DMS 273 (cell line): ENCODE data around the gene COQ9.
"Not testable (repeated sequence)": the region's sequence is repeated elsewhere in the genome, so short reads cannot be mapped to it uniquely, and the experiment has no call there.

Experiments used
- DNase-seq: peaks from one replicate; lab custom pipeline; 2025; ENCODE audit not compliant: unreplicated experiment; lab: John Stamatoyannopoulos, UW

The COQ9 gene

GRCh38 chr16:57484515-57485005 lies 37.3 kb downstream of the COQ9 start:
- no peak for DNase-seq

GRCh38 chr16:57485091-57485915 lies 38.0 kb downstream of the COQ9 start:
- no peak for DNase-seq

GRCh38 chr16:57485916-57486857 lies 38.9 kb downstream of the COQ9 start, which contains the start of gene DOK4:
Gene DOK4, minus strand, starts transcription at chr16:57486493. Its CDS starts 6,986 bp downstream, at chr16:57479507.
- peak; percentile 93 for DNase-seq

DNA sequence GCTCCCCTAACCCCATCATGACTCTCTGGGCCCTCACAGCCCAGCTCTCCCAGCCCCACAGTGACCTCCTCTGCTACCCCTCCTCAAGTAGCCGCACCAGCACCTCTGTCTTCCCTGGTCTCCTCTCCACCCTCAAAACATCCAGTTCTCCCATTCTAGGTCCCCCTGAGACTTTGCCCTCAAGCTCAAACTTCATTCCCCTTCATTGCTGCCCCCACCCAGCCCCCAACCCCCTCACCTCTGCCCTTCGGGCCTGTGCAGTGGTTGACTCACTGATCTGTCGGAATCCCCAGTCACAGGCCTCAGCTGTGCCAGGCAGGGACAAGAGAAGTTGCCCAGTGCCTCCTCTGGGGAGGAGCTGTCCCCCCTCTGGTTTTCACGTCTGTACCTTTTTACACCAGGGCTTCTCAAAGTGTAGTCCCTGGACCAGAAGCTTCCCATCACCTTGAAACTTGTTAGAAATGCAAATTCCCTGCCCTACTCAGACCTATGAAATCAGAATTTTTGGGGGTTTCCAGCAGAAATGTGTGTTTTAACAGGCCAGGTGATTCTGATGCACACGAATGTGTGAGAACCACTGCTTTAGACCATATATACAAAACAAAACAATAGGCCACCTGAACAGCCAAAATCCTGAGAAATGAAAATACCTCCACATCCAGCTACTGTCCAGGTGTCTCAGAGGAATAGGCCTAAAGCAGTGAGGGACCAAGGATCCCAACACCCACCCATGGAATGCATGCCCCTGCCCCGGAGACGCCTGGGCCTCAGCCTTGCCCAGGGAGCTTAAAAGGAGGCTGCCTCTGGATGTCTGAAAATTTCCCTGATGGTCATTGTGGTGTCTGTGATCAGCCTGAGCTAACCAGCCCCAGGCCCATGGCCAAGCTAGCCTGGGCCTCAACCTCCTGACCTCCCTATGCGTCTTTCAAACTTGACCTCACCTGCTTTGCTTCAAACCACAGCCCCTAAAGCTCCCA lies 39.9 kb downstream of the COQ9 start:
- no peak for DNase-seq

DNA sequence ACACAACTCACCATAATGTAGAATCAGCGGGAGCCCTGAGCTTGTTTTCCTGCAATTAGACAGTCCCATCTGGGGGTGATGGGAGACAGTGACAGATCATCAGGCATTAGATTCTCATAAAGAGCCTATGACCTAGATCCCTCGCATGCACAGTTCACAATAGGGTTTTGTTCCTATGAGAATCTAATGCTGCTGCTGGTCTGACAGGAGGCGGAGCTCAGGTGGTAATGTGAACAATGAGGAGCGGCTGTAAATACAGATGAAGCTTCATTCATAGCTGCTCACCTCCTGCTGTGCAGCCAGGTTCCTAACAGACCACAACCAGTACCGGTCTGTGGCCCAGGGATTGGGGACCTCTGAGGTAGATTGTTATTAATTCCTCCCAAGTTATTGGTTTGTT lies 42.0 kb downstream of the COQ9 start:
- no peak for DNase-seq

DNA sequence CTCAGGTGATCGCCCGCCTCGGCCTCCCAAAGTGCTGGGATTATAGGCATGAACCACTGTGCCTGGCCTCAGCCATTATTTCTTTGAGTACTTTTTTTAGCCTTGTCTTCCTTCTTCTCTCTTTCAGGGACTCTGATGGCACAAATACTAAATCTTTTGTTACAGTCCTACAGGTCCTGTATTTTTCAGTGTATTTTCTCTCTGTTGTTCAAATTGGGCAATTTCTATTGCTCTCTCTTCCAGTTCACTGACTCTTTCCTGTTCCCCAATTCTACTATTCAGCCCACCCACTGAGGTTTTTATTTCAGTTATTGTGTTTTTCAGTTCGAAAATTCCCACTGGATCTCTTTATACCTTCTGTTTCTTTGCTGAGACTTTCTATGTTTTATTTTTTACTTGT lies 46.5 kb downstream of the COQ9 start:
- DNase-seq: no peak

DNA sequence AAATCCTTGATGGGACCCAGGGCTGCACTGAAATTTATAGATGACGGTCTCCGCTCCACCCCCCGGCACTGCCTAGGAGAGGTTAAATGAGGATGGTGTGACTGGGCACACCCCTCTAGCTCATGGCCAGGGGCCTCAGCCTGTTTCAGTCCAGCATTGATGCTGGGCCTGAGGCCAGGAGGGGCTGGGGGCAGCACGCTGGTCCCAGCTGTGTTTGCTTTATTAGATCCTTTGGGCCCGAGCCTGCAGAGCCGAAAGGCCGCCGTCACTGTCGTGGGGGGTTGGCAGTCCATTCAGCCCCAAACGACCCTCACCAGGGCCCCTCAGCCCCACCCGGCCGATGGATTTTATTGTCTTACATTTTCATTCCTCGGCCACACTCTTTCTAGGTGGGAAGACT lies 49.8 kb downstream of the COQ9 start:
- DNase-seq: no peak

- no peak for DNase-seq
These were observed 50.8 kb downstream of the COQ9 start for GRCh38 chr16:57498031-57498430.

- DNase-seq: not testable (repeated sequence)
These were observed 52.7 kb downstream of the COQ9 start for GRCh38 chr16:57499941-57500340.

- DNase-seq: no peak
These were observed 53.4 kb downstream of the COQ9 start for GRCh38 chr16:57500578-57501111.

DNA sequence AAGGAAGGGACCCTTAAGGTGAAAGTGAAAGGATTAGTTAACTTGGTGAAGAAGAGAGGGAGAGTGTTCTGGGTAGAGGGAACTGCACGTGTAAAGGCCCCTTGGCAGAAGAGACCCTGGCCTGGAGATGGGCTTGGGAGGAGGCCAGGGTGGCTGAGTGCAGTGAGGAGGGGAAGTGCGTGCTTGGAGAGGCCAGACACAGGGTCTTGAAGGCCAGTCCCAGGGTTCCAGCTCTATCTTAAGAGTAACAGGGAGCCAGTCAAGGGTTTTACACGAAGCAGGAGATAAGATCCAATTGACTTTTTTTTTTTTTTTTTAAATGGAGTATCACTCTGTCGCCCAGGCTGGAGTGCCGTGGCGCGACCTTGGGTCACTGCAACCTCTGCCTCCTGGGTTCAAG lies 54.2 kb downstream of the COQ9 start:
- DNase-seq: no peak

DNA sequence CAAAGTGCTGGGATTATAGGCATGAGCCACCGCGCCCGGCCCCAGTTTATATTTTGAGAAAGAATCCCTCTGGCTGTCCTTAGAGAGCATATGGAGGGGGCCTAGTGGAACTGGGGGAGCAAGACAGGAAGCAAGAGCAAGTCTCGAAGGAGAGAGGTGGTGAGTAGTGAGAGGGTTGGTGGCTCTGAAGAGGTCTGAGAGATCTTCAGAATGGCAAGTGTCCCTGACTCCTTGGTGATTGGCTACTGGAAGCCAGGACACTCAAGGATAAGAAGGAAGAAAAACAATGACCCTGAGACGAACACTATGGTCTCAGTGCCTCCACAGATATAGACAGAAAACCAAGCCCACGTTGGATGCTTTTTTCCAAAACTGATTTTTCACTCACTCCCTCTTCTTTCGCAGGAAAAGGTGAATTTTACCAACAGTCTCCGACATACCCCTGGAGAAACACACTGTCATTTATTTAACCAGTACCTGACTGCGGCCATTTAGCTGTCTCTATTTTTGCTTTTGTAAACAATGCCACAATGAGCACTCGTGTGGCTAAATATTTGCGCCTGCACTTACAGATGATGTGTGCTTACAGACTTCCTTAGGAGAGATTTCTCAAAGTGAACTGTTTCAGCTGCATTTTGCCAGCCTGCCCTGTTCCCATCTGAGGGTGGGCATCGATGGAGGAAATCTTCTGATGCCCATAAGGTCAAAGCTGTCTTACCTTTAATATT lies 54.9 kb downstream of the COQ9 start:
- DNase-seq: no peak

DNA sequence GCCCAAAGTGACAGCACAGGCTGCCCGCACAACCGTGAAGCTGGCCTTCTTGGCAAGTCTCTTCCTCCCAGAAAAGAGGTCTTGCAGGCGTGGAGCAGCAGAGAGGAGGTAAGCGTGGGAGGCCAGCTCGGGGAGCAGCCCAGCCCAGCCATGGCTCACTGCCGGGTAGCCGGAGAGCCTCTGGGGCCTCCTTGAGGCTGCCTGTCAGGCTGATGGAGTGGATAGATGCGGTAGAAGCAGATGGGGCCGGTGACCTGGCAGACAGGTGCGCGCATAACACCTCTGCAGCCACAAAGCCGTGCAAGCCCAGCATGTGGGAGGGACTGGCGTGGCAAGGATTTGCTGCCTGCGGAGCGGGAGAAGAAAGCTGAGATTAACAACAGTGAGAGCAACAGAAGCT lies 56.1 kb downstream of the COQ9 start:
- DNase-seq: no peak

DNA sequence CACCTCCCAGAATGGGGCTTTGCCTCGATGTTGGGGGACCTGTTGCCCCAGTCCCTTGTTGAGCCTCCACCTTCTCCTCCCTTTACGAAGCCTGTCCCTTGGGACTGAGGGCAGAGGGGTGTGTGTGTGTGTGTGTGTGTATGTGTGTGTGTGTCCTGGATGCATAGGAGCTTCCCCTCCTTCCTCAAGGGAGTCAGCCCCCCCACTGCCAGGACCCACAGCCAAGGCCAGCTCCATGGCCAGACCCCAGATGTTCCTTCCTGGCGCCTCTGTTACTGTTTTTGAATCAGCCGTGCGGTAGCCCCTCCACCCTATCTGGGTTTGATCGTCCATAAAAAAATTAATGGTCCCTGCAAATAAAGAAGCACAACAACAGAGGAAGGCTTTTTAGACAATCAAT lies 56.7 kb downstream of the COQ9 start:
- DNase-seq: no peak

- no peak for DNase-seq
These were observed 57.2 kb downstream of the COQ9 start for GRCh38 chr16:57504491-57504890.

DNA sequence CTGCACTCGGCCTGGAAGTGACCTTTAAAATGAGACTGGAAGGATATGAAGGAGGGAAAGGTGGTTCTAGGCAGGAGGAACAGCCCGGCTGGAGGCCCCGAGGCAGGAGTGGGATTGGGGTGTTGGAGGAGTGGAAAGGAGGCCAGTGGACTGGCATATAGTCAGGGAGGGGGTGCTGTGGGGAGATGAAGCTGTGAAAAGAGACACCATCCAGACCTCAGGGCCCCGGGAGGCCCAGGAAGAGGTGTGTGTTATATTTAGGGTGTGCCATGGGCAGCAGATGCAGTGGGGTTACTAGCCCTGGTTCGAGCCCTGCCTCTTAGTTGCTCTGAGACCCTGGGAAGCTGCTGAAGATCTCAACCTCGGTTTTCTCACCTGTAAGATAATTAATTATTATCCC lies 57.9 kb downstream of the COQ9 start:
- no peak for DNase-seq

DNA sequence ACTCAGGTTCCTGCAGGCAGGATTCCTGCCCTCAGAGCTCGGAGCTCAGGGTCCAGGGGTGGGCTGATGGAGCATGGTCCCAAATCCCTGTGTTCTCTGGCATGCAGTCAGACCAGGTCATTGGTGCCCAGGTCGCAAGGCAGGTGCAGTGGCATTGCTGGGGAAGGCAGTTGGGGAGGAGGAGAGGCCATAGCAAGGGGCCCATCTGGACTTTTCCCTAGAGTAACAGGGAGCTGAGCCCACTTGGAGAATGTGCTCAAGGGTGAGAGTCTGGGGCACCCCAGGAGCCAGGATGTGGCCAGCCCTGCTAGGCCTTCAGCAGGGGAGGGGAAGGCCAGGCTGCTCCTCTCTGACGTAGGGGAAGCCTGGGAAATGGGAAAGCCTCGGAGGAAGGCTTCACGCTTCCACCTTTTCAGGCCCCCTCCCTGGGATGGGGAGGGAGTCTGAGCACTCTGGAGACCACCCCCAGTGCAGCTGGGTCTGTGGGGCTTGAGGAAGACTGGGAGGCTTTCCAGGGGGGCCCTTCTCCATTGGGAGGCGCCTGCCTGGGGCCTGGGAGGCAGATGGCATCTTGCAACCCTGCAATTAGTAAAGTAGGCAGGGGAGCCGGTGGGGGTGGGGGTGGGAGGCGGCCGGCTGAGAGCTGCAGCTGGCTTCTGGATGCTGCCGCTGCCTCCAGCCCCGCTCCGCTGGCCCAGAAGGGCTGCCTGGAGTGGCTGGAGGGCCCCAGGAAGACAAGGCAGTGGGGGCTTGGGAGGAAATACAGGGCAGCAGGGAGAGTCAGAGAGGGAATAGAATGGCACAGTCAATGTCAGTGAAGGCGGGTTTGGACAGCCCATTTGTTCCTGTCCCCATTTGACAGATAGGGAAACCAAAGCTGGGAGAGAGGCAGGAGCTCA lies 60.1 kb downstream of the COQ9 start:
- DNase-seq: peak; percentile 86

- no peak for DNase-seq
These were observed 60.8 kb downstream of the COQ9 start for GRCh38 chr16:57508035-57508425.
